NCI-H128 (cell line): Measurements from ENCODE around the gene EIF4G3.
"Not testable (repeated sequence)": the region's sequence is repeated elsewhere in the genome, so short reads cannot be mapped to it uniquely, and the experiment has no call there.

Experiments used
- DNase-seq: peaks from one replicate; lab custom pipeline; 2025; ENCODE audit not compliant: unreplicated experiment; lab: John Stamatoyannopoulos, UW

Gene EIF4G3

GRCh38 chr1:20836230-20836629 lies 340.5 kb downstream of the EIF4G3 start:
- DNase-seq = no peak

GRCh38 chr1:20834780-20835179 lies 341.9 kb downstream of the EIF4G3 start:
- DNase-seq = no peak

GRCh38 chr1:20834192-20834591 lies 342.5 kb downstream of the EIF4G3 start:
- DNase-seq = no peak

- DNase-seq = no peak
Observed at GRCh38 chr1:20830378-20830777, 346.3 kb downstream of the EIF4G3 start.

- DNase-seq = no peak
Observed at GRCh38 chr1:20829946-20830345, 346.8 kb downstream of the EIF4G3 start.

- DNase-seq = no peak
Observed at GRCh38 chr1:20829531-20829930, 347.2 kb downstream of the EIF4G3 start.

- DNase-seq = no peak
Observed at GRCh38 chr1:20823845-20824244, 352.9 kb downstream of the EIF4G3 start.

- DNase-seq = no peak
Observed at GRCh38 chr1:20821466-20821865, 355.2 kb downstream of the EIF4G3 start.

- no peak for DNase-seq
Observed at GRCh38 chr1:20819818-20820217, 356.9 kb downstream of the EIF4G3 start.

- no peak for DNase-seq
Observed at GRCh38 chr1:20814534-20814871, 362.2 kb downstream of the EIF4G3 start.

GRCh38 chr1:20811916-20812315 lies 364.8 kb downstream of the EIF4G3 start:
- DNase-seq = no peak

GRCh38 chr1:20793236-20793635 lies 383.5 kb downstream of the EIF4G3 start:
- DNase-seq = no peak

- DNase-seq = no peak
Observed at GRCh38 chr1:20792196-20792595, 384.5 kb downstream of the EIF4G3 start.

- no peak for DNase-seq
Observed at GRCh38 chr1:20790785-20791184, 385.9 kb downstream of the EIF4G3 start.

GRCh38 chr1:20789598-20789997 lies 387.1 kb downstream of the EIF4G3 start:
- DNase-seq = not testable (repeated sequence)

GRCh38 chr1:20787840-20788795 lies 388.6 kb downstream of the EIF4G3 start:
- no peak for DNase-seq

- peak; percentile 51 for DNase-seq
Observed at GRCh38 chr1:20787029-20787839, 389.5 kb downstream of the EIF4G3 start, which contains the start of gene HP1BP3. HP1BP3 (minus strand) TSS chr1:20787307; CDS start chr1:20780440, 6,867 bp downstream.

- peak; percentile 96 for DNase-seq
Observed at GRCh38 chr1:20786253-20787028, 390.3 kb downstream of the EIF4G3 start.

- no peak for DNase-seq
Observed at GRCh38 chr1:20785907-20786252, 390.8 kb downstream of the EIF4G3 start.

- no peak for DNase-seq
Observed at GRCh38 chr1:20775700-20776099, 401.0 kb downstream of the EIF4G3 start.

- no peak for DNase-seq
Observed at GRCh38 chr1:20771780-20772179, 404.9 kb downstream of the EIF4G3 start.
